ENCODE data around the gene WBP11. TPM values are rescaled to one million over a fixed set of nuclear protein-coding genes. Genes with fewer than 3 reads are reported as not detected.

Gene WBP11
- total RNA-seq, 1 experiment from 2014 or later, result 67.4 TPM

DNA sequence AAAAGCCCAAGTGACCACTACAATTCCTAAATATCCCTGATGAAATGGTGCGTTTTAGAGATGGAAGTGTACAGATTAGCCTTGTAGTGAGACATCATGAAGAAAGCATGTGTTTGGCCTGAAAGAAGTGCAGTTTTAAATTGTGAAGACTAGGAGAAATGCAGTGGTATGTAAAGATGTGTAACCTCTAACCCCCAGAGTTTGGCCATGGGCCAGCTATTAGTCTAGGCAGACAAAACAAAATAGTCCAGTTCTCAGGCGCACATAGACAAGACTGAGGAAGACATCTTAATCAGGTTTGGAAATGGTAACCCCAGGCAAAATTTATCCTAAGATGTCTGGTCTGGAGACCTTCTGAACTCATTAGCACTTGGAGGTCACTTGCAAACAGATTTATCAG is 23.4 kb downstream of the WBP11 start:
- intact Hi-C loops (cut with micrococcal nuclease), result no loop called here
- ATAC-seq (no peak), DNase-seq (ENCODE audit: low read depth, low spot score) (no peak)
- H3K27me3 ChIP-seq (ENCODE audit: insufficient read depth, low read length), result no peaks in the 10 kb centered on the region
- no peaks in the 10 kb centered on the region for H3K9me3 ChIP-seq (ENCODE audit: control insufficient read depth in 1 of 2, insufficient read depth in 1 of 2, low read depth in 1 of 2, low read length in 2 of 2)
- H3K4me3 ChIP-seq (replicated peaks in 1 of 2; ENCODE audit: low read depth in 1 of 2, low read length in 2 of 2), result no peak overlapping the region
- TF ChIP-seq, protein P1, sequence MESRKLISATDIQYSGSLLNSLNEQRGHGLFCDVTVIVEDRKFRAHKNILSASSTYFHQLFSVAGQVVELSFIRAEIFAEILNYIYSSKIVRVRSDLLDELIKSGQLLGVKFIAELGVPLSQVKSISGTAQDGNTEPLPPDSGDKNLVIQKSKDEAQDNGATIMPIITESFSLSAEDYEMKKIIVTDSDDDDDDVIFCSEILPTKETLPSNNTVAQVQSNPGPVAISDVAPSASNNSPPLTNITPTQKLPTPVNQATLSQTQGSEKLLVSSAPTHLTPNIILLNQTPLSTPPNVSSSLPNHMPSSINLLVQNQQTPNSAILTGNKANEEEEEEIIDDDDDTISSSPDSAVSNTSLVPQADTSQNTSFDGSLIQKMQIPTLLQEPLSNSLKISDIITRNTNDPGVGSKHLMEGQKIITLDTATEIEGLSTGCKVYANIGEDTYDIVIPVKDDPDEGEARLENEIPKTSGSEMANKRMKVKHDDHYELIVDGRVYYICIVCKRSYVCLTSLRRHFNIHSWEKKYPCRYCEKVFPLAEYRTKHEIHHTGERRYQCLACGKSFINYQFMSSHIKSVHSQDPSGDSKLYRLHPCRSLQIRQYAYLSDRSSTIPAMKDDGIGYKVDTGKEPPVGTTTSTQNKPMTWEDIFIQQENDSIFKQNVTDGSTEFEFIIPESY (IDR thresholded peaks at IDR 0.05; ENCODE audit: extremely low read depth, insufficient replicate concordance, low read length), result no peak
- TF ChIP-seq, protein P2, sequence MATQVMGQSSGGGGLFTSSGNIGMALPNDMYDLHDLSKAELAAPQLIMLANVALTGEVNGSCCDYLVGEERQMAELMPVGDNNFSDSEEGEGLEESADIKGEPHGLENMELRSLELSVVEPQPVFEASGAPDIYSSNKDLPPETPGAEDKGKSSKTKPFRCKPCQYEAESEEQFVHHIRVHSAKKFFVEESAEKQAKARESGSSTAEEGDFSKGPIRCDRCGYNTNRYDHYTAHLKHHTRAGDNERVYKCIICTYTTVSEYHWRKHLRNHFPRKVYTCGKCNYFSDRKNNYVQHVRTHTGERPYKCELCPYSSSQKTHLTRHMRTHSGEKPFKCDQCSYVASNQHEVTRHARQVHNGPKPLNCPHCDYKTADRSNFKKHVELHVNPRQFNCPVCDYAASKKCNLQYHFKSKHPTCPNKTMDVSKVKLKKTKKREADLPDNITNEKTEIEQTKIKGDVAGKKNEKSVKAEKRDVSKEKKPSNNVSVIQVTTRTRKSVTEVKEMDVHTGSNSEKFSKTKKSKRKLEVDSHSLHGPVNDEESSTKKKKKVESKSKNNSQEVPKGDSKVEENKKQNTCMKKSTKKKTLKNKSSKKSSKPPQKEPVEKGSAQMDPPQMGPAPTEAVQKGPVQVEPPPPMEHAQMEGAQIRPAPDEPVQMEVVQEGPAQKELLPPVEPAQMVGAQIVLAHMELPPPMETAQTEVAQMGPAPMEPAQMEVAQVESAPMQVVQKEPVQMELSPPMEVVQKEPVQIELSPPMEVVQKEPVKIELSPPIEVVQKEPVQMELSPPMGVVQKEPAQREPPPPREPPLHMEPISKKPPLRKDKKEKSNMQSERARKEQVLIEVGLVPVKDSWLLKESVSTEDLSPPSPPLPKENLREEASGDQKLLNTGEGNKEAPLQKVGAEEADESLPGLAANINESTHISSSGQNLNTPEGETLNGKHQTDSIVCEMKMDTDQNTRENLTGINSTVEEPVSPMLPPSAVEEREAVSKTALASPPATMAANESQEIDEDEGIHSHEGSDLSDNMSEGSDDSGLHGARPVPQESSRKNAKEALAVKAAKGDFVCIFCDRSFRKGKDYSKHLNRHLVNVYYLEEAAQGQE (IDR thresholded peaks at IDR 0.05; ENCODE audit: low read depth), result no peak
- no peak for TF ChIP-seq POLR2A (IDR thresholded peaks at IDR 0.05; ENCODE audit: borderline replicate concordance, extremely low read depth, insufficient read depth, insufficient read length)
- no peak for TF ChIP-seq RAD21 (IDR thresholded peaks at IDR 0.05; ENCODE audit: low read depth)
- TF ChIP-seq JUND (IDR thresholded peaks at IDR 0.05), result no peak
- TF ChIP-seq EZH2phosphoT487 (IDR thresholded peaks at IDR 0.05; ENCODE audit: borderline replicate concordance), result no peak
- TF ChIP-seq FOSL1 (IDR thresholded peaks at IDR 0.05; ENCODE audit: low read depth), result no peak
- no peak for TF ChIP-seq SRF (IDR thresholded peaks at IDR 0.05; ENCODE audit: low read depth)
- no peak for TF ChIP-seq CBX3 (IDR thresholded peaks at IDR 0.05; ENCODE audit: low read depth)
- TF ChIP-seq ELF1 (IDR thresholded peaks at IDR 0.05; ENCODE audit: borderline replicate concordance, low read depth), result no peak
- TF ChIP-seq CTCF (IDR thresholded peaks at IDR 0.05 in 2 of 3, conservative IDR thresholded peaks at IDR 0.05 in 1 of 3; ENCODE audit: borderline replicate concordance in 1 of 3, insufficient read depth in 1 of 3, low read depth in 2 of 3, low read length in 2 of 3), result no peak
- H2AFZ ChIP-seq (ENCODE audit: low read depth, low read length, poor library complexity, severe bottlenecking), result no peak overlapping the region
- ChIA-PET CTCF (no interaction called here), RAD21 (ENCODE audit: low non-redundant PET in 1 of 2, low total read pairs in 2 of 2, uncharacterized antibody in 2 of 2, unreplicated experiment in 2 of 2) (no interaction called here), POLR2A (no interaction called here)
- no peak overlapping the region for H3K4me2 ChIP-seq (ENCODE audit: low read length)
- 0 out of 4 replicates have a peak, but pooled peaks cover 0 to under 1% of the 10 kb centered on the region in 2 experiments for H3K36me3 ChIP-seq (ENCODE audit: control insufficient read depth in 1 of 2, insufficient read depth in 2 of 2, low read length in 2 of 2)
- BruUV-seq (replicated peaks), result no TSS peak
- peaks cover 21 to 26% of the 10 kb centered on the region in 2 experiments for H3K4me1 ChIP-seq (ENCODE audit: control insufficient read depth in 1 of 2, insufficient read depth in 2 of 2, low read length in 2 of 2)
- H3K9ac ChIP-seq (ENCODE audit: low read length), result no peak overlapping the region
- H3K9me2 ChIP-seq (ENCODE audit: insufficient read depth), result no peaks in the 10 kb centered on the region
- no peaks in the 10 kb centered on the region for H3K79me2 ChIP-seq (ENCODE audit: insufficient read depth, low read length)
- H4K20me1 ChIP-seq (ENCODE audit: insufficient read depth), result no peaks in the 10 kb centered on the region
- no peak overlapping the region for H3K27ac ChIP-seq (ENCODE audit: low read depth, low read length)
